ENCODE measurements around the gene LRBA. TPM values are rescaled to one million over a fixed set of nuclear protein-coding genes. Genes with fewer than 3 reads are reported as not detected.

LRBA gene
- total RNA-seq, 4 donors from 2014 or later: 13.3 to 21.2 (median 20.1) TPM

DNA sequence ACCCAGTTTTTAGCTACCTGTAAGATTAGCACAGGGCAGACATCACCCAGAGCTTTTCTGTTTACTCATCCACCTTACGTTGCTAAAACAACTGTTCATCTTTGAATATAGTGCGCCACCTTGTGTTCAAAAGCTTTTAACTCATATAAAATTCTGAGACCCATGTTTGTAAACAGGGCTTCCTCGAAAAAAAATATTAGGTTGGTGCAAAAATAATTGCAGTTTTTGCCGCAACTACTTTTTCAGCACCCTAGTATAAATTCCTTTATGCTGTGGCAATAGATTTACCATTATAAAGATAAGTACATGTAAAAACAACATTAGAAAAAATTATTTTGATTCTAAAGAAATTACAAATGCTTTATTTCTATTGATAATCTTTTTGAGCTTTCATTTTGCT, 147.9 kb downstream of the LRBA start:
- Histone ChIP-seq H3K9me3 (no peaks in the 10 kb centered on the region), H3K27me3 (no peaks in the 10 kb centered on the region), H3K4me1 (no peaks in the 10 kb centered on the region), H3K27ac (replicated peaks in 1 of 4) (no peak overlapping the region), H3K36me3 (no peaks in the 10 kb centered on the region), H3K4me3 (no peak overlapping the region)
- DNase-seq (ENCODE audit: extremely low spot score): no peak
- WGBS: 10% methylated on average over 4 of the region's 4 CpGs
- intact Hi-C loops (cut with DNase I): loop anchor here (5.0 to 10.0 kb wide), 2 partner anchors 572 to 885 kb away; no protein-coding TSS in a partner anchor
- TF ChIP-seq EP300 (IDR thresholded peaks at IDR 0.05): no peak
- no peak for TF ChIP-seq POLR2A (IDR thresholded peaks at IDR 0.05; ENCODE audit: low read depth)
- TF ChIP-seq, protein P1, sequence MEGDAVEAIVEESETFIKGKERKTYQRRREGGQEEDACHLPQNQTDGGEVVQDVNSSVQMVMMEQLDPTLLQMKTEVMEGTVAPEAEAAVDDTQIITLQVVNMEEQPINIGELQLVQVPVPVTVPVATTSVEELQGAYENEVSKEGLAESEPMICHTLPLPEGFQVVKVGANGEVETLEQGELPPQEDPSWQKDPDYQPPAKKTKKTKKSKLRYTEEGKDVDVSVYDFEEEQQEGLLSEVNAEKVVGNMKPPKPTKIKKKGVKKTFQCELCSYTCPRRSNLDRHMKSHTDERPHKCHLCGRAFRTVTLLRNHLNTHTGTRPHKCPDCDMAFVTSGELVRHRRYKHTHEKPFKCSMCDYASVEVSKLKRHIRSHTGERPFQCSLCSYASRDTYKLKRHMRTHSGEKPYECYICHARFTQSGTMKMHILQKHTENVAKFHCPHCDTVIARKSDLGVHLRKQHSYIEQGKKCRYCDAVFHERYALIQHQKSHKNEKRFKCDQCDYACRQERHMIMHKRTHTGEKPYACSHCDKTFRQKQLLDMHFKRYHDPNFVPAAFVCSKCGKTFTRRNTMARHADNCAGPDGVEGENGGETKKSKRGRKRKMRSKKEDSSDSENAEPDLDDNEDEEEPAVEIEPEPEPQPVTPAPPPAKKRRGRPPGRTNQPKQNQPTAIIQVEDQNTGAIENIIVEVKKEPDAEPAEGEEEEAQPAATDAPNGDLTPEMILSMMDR (IDR thresholded peaks at IDR 0.05): peak; percentile 59 to 63 (median 62)

- H3K27me3 ChIP-seq: no peaks in the 10 kb centered on the region
- intact Hi-C loops (cut with DNase I): loop anchor here (10.0 kb wide), 1 partner anchor 569 kb away; no protein-coding TSS in a partner anchor
- no peaks in the 10 kb centered on the region for H3K4me1 ChIP-seq
Measured at GRCh38 chr4:150863456-150863855, 151.6 kb downstream of the LRBA start.

GRCh38 chr4:150862829-150863228, 152.3 kb downstream of the LRBA start:
- intact Hi-C loops (cut with DNase I): loop anchor here (10.0 kb wide), 1 partner anchor 568 kb away; no protein-coding TSS in a partner anchor
- WGBS: 90% methylated on average over 5 of the region's 5 CpGs
- no peak overlapping the region for H3K4me3 ChIP-seq

More at GRCh38 chr4:150863456-150863855, 151.6 kb downstream of the LRBA start:
- no peak for DNase-seq (ENCODE audit: extremely low spot score)
- 85% methylated on average over 7 of the region's 7 CpGs for WGBS
- H3K36me3 ChIP-seq: no peaks in the 10 kb centered on the region
- no peak for TF ChIP-seq EP300 (IDR thresholded peaks at IDR 0.05)
- TF ChIP-seq, protein P1 (IDR thresholded peaks at IDR 0.05): no peak
- no peak for TF ChIP-seq POLR2AphosphoS5 (IDR thresholded peaks at IDR 0.05)
- TF ChIP-seq POLR2A (IDR thresholded peaks at IDR 0.05; ENCODE audit: low read depth): no peak
- H3K27ac ChIP-seq (replicated peaks in 1 of 4): no peak overlapping the region
- H3K4me3 ChIP-seq: no peak overlapping the region
- no peaks in the 10 kb centered on the region for H3K9me3 ChIP-seq

GRCh38 chr4:150859453-150859852, 155.6 kb downstream of the LRBA start:
- 50% methylated on average over 1 of the region's 1 CpG for WGBS
- Histone ChIP-seq H3K27me3 (no peaks in the 10 kb centered on the region), H3K27ac (replicated peaks in 1 of 4) (no peak overlapping the region), H3K36me3 (no peaks in the 10 kb centered on the region), H3K4me3 (no peak overlapping the region), H3K4me1 (no peaks in the 10 kb centered on the region), H3K9me3 (no peaks in the 10 kb centered on the region)
- TF ChIP-seq EP300 (IDR thresholded peaks at IDR 0.05): no peak
- TF ChIP-seq, protein P1 (IDR thresholded peaks at IDR 0.05): no peak
- TF ChIP-seq POLR2A (IDR thresholded peaks at IDR 0.05; ENCODE audit: low read depth): no peak
- no peak for TF ChIP-seq POLR2AphosphoS5 (IDR thresholded peaks at IDR 0.05)
- intact Hi-C loops (cut with DNase I): no loop called here
- no peak for DNase-seq (ENCODE audit: extremely low spot score)

More at GRCh38 chr4:150862829-150863228, 152.3 kb downstream of the LRBA start:
- Histone ChIP-seq H3K9me3 (no peaks in the 10 kb centered on the region), H3K27me3 (no peaks in the 10 kb centered on the region), H3K36me3 (no peaks in the 10 kb centered on the region), H3K27ac (replicated peaks in 1 of 4) (no peak overlapping the region), H3K4me1 (no peaks in the 10 kb centered on the region)
- no peak for DNase-seq (ENCODE audit: extremely low spot score)
- TF ChIP-seq POLR2A (IDR thresholded peaks at IDR 0.05; ENCODE audit: low read depth) (no peak), EP300 (IDR thresholded peaks at IDR 0.05) (no peak), POLR2AphosphoS5 (IDR thresholded peaks at IDR 0.05) (no peak)
- TF ChIP-seq, protein P1 (IDR thresholded peaks at IDR 0.05): no peak

DNA sequence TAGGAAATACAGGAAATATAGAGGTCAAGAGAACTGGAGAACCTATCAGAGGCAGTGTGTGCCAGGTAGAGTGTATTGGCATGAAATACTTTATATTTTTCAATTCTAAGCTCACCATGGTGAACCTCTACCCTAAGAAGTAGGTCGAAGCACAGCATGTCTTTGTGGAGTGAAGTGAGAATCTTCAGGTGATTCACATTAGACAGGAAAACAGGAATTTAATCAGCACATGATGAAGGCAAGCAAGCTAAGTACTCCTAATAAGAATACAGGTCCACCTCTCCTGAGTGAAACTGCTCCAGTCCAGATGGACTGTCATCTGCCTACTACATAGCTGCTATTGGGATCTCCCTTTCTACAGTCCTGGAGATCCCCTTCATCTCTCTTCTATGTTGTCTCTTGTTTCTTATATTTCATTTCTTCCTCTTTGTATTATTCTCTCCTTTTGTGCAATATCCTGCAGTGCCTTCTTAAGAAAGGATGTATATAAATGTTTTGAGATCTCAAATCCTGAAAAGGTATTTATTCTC, 159.0 kb downstream of the LRBA start:
- Histone ChIP-seq H3K27ac (replicated peaks in 1 of 4) (no peak overlapping the region), H3K36me3 (peaks cover 0 to 13% (median 6%) of the 10 kb centered on the region in 4 donors), H3K9me3 (no peaks in the 10 kb centered on the region), H3K4me3 (no peak overlapping the region), H3K4me1 (no peaks in the 10 kb centered on the region), H3K27me3 (no peaks in the 10 kb centered on the region)
- WGBS: 95% methylated on average over 1 of the region's 1 CpG
- intact Hi-C loops (cut with DNase I): no loop called here
- no peak for DNase-seq (ENCODE audit: extremely low spot score)
- TF ChIP-seq EP300 (IDR thresholded peaks at IDR 0.05) (no peak), POLR2A (IDR thresholded peaks at IDR 0.05; ENCODE audit: low read depth) (no peak), POLR2AphosphoS5 (IDR thresholded peaks at IDR 0.05) (no peak)
- TF ChIP-seq, protein P1 (IDR thresholded peaks at IDR 0.05): no peak
